GM12875 (cell line): ENCODE results near the gene KRTAP17-1.
"Not testable (repeated sequence)": the region's sequence is repeated elsewhere in the genome, so short reads cannot be mapped to it uniquely, and the experiment has no call there.

Experiments used
- H3K4me3 ChIP-seq: one replicate; pipeline ENCODE4 v1.5.1; 2011; ENCODE audit warnings: low read depth, low read length, control low read depth
- TF ChIP-seq, protein P1 (sequence below): IDR thresholded peaks from 2 replicates; pipeline ENCODE4 v1.5.1; 2011; ENCODE audit warnings: low read depth, mild to moderate bottlenecking, control low read depth, inconsistent platforms, low read length, moderate library complexity, borderline replicate concordance; ENCODE audit not compliant: insufficient read depth

The KRTAP17-1 gene, protein sequence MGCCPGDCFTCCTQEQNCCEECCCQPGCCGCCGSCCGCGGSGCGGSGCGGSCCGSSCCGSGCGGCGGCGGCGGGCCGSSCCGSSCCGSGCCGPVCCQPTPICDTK

DNA sequence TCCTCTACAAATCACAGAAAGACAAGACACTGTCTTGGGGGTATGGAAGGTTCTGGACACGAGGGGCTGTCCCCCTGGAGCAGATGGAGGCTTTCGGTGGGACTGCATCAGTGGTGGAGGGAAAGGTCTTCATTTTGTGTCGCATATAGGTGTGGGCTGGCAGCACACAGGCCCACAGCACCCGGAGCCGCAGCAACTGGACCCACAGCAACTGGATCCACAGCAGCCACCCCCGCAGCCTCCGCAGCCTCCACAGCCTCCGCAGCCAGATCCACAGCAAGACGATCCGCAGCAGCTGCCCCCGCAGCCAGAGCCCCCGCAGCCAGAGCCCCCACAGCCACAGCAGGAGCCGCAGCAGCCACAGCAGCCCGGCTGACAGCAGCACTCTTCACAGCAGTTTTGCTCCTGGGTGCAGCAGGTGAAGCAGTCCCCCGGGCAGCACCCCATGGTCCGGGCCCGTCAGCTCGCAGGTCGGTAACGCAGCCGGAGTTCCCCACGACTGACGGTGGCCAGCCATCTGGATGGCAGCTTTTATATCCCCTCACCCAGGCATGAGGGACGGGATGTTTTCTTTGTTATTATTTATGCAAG lies at the start of gene KRTAP17-1:
Gene KRTAP17-1 (minus strand): TSS at position 507 of the 591 bp plus-strand sequence. CDS start 60 bp downstream, at position 447.
- no peak within 1 kb of the TSS for H3K4me3 ChIP-seq
- TF ChIP-seq, protein P1, sequence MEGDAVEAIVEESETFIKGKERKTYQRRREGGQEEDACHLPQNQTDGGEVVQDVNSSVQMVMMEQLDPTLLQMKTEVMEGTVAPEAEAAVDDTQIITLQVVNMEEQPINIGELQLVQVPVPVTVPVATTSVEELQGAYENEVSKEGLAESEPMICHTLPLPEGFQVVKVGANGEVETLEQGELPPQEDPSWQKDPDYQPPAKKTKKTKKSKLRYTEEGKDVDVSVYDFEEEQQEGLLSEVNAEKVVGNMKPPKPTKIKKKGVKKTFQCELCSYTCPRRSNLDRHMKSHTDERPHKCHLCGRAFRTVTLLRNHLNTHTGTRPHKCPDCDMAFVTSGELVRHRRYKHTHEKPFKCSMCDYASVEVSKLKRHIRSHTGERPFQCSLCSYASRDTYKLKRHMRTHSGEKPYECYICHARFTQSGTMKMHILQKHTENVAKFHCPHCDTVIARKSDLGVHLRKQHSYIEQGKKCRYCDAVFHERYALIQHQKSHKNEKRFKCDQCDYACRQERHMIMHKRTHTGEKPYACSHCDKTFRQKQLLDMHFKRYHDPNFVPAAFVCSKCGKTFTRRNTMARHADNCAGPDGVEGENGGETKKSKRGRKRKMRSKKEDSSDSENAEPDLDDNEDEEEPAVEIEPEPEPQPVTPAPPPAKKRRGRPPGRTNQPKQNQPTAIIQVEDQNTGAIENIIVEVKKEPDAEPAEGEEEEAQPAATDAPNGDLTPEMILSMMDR: no peak

DNA sequence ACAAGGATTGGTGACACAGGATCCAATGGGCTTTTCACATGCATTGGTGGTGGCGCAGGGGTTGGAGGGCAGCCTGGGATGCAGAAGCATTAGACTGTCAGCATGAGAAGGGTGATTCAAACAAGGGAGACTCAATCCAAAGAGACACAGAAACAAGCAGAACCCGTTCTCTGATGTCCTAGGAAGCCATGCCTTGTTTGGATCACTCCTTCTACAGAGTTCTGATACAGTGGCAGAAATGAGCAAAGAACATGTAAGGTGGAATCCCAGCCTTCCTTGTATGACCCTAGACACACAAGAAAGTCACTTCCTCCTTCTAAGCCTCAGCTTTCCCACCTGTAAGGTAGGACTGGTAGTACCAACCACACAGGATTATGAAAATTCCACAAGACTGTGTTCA lies 48.4 kb upstream of the KRTAP17-1 start:
- no peak overlapping the region for H3K4me3 ChIP-seq
- TF ChIP-seq, protein P1: no peak

DNA sequence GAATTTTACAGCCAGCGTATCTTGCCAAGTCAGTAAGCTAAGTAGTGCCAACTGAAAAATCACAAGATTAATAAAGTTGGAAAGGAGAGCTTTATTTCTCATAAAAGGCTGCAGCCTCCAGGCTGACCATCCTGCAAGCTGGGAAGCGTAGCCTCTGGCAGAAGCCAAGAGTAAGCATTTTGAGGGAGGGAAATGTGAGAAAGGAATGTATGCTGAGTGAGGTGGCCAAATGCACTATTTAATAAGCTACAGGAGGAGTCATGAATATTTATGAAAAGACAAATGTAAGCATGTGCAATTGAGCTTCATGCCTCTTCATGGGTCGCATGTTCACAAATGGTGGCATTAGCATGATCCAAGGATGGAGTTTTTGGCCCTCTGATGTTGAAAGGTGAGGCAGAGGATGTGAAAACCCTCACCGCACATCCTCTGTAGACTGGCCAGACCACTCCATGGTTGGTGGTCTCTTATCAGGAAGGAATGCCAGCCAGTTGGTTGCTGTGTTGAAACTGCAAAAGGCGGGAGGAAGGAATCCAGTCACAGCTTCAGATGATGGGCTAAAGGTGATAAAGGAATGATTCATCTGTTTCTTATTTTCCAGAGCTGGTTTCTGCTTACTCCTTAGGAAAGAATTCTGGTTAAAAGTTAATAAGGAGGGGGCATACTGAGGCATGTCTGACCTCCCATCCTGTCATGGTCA lies 44.9 kb upstream of the KRTAP17-1 start:
- no peak overlapping the region for H3K4me3 ChIP-seq
- TF ChIP-seq, protein P1: no peak

DNA sequence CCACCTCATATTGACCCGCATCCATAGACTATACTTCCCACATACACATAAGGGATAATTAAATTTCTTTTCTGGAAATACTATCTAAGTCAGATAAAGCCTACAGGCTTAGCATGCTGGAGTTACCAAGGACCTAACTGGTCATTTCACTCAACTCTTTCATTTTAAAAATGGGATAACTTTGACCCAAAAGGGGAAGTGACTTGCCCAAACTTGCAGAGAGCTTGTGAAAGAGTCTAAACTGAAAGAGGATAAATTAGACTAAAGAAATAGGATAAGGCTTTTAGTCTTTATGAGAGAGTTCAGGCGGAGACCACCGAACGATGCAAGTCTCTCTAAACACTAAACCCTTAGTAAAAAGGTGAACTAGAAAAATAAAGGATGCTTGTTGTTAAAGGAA lies 39.0 kb upstream of the KRTAP17-1 start:
- no peak overlapping the region for H3K4me3 ChIP-seq

DNA sequence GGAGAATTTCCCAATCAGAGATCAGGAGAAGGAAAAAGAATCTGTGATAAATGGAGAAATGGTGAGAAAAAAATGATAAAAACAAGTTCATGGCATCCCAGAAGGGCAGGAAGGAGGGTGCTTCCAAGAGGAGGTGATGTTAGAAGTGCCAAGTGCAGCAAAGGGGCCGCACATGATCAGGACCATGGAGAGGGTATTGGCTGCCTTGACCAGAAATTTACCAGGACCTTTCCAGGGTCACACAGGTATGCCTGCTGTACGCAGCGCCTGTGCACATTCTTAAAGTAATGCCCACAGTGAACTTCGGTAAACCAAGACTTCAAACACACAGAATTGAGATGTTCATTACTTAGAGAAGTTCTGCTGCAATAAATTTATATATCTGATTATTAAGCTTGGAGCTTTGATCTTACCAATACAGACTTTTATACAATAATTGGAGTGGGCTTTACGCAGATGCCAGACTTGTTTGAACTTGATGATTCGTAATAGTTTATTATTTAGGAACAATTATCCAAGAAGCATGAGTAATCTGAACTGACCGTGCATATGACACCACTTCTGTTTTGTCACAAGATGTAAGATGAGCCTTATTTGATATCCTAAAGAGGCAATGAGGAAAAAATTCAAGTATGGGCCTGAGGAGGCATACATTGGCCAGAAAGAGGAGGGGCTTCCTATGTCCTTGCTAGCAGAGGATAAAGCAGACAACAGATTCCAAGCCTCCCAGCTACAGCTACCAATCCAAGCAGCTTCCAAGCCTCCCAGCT lies 37.3 kb upstream of the KRTAP17-1 start:
- TF ChIP-seq, protein P1: no peak

More for the DNA sequence above, 39.0 kb upstream of the KRTAP17-1 start:
- TF ChIP-seq, protein P1: no peak

DNA sequence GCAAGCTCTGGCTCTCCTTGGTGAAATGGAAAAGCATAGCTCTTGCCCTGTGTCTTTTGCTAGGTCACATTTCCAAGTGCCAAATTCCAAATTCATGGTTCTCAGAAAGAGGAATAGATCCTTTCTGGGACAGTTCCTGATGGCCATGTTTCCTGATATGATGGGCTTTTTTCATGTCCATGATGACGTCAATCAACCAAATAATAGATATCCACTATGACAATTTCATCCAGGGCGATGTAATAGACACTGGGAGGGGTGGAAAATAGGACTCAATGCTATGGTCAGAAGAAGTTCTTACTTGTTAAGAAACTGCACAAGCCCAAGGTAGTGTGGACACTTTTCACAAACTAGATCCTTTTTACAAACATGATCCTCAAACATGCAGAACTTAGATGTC lies 35.7 kb upstream of the KRTAP17-1 start:
- TF ChIP-seq, protein P1: no peak
- no peak overlapping the region for H3K4me3 ChIP-seq

More for the DNA sequence above, 37.3 kb upstream of the KRTAP17-1 start:
- no peak overlapping the region for H3K4me3 ChIP-seq

DNA sequence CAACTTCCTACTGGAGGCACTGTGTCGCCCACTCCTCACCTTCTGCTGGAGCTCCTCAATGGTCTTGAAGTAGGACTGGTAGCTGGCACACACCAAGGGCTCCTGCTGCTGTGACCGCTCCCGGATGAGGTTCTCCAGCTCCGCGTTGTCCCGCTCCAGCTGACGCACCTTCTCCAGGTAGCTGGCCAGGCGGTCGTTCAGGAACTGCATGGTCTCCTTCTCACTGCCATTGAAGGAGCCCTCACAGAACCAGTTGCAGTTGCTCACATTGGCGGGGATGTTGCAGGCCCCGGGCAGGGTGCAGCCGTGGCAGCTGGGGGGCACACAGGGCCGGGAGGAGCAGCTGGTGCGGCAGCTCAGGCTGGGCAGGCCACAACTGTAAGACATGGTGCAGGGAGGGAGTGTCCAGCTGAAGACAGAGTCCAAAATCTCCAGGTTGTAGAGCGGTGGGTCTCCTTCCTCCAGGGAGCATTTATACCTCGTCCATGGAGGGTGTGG lies 34.9 kb upstream of the KRTAP17-1 start, which contains the start of gene KRT33A:
Gene KRT33A (minus strand): TSS at position 448 of the 498 bp plus-strand sequence. CDS start 61 bp downstream, at position 387.
- H3K4me3 ChIP-seq: not testable (repeated sequence)
